Fibroblast of pulmonary artery (primary cell): Measurements from ENCODE around the gene SNX14.
A peak's percentile ranks its signal among the peaks of the same experiment; 100 is the strongest.
"Not testable (repeated sequence)": the region's sequence is repeated elsewhere in the genome, so short reads cannot be mapped to it uniquely, and the experiment has no call there.

ENCODE experiments used
- DNase-seq: peaks from one replicate; pipeline ENCODE4 v3.0.0-alpha.2; 2010; ENCODE audit warnings: low read depth
- H3K4me3 ChIP-seq: replicated peaks from 2 replicates; pipeline ENCODE4 v1.5.1; 2011; ENCODE audit warnings: low read depth, mild to moderate bottlenecking, control low read depth, low read length, moderate library complexity
- CTCF ChIP-seq: IDR thresholded peaks from 2 replicates; pipeline ENCODE4 v1.5.1; 2011; ENCODE audit warnings: mild to moderate bottlenecking, control low read depth, low read length, inconsistent platforms; ENCODE audit errors: missing control alignments

Gene SNX14

DNA sequence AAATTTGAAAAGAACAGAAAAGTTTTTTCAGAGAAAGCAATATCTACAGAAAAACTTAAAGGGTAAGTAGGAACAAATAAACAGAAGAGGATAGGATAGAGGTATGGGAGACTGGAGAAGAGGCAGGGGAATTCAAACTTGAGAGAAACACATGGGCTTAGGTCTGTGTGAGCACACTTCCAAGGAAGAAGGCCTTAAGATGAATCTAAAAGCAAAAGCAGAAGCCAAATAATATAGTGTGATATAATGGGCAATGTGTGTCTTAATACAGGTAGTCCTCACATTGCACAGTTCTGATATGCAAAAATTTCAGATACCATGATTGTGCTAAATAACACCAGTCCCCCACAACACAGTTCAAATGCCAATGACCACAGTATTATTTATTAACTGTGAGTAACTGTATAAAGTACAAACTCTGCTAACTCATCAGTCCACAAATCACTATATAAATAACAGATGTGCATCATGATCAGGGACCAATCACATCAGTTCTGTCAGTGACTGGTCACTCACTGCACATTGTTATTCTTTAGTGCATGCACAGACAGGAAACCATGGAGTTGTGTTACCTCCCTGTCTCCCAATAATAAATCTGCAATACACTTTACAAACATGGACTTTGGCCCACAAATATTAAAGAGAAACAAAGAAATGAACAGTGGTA lies 18.6 kb downstream of the SNX14 start:
- TF ChIP-seq CTCF = no peak
- no peak overlapping the region for H3K4me3 ChIP-seq
- peak; percentile 47 for DNase-seq

GRCh38 chr6:85569323-85569722 lies 24.3 kb downstream of the SNX14 start:
- H3K4me3 ChIP-seq = no peak overlapping the region
- DNase-seq = peak; percentile 47

DNA sequence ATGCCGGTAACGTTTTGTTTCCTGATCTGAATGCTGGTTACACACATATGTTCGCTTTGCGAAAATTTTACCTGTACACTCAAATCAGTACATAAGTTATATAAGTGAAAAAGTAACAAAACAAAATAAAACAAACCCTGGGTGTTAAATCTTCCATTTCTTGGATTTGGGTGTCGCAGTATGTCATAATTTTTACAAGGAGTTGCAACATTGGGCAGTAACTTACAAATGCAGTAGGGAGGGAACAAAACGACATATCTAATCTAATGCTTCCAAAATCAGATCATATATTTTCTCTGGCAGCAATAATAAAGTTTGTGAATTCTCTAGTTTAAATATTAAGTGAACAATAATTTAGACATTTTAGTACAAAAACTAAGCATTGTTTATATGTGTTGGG lies 25.2 kb downstream of the SNX14 start:
- no peak for DNase-seq
- no peak for TF ChIP-seq CTCF
- no peak overlapping the region for H3K4me3 ChIP-seq

More at GRCh38 chr6:85569323-85569722, 24.3 kb downstream of the SNX14 start:
- no peak for TF ChIP-seq CTCF

DNA sequence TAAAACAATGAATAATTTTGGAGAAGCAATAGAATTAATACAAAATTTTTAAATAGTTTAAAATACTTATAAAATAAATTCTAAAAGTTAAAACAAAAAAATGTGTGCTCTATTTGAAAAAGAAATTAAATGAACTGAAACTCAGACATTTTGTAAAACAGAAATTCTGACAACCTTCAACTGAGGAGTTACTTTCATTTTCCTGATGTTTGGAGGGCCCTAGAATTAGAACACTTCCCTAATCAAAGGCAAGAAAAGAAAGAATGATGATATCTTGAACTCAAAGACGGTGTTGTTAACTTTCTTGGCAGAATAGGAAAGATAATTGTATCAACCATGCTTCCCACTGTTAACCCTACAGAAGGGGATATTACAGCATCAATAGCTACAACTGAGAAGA lies 27.9 kb downstream of the SNX14 start:
- no peak for DNase-seq
- TF ChIP-seq CTCF = no peak
- no peak overlapping the region for H3K4me3 ChIP-seq

- not testable (repeated sequence) for DNase-seq, H3K4me3 ChIP-seq
Measured at GRCh38 chr6:85564223-85564622, 29.4 kb downstream of the SNX14 start.

DNA sequence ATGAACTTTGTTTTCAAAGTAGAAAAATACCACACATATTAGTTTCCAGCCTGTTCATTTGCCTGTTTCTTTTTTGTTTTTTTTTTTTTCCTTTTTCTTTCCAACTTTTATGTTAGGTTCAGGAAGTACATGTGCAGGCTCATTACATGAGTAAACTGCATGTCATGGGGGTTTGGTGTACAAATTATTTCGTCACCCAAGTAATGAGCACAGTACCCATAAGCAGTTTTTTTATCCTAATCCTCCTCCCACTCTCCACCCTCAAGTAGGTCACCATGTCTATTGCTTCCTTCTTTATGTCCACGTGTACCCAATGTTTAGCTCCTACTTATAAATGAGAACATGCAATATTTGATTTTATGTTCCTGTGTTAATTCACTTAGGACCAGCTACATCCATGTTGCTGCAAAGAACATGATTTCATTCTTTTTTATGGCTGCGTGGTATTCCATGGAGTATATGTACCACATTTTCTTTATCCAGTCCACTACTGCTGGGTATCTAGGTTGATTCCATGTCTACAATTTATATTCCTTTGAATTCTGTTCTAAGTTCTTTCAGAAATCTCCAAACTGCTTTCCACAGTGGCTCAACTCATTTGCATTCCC lies 31.8 kb downstream of the SNX14 start:
- no peak for TF ChIP-seq CTCF
- H3K4me3 ChIP-seq = no peak overlapping the region
- DNase-seq = peak; percentile 50

- no peak overlapping the region for H3K4me3 ChIP-seq
- no peak for TF ChIP-seq CTCF
- no peak for DNase-seq
Measured at GRCh38 chr6:85556992-85557668, 36.5 kb downstream of the SNX14 start.
